B cell (primary cell): Measurements from ENCODE around the gene DDI2. TPM values are rescaled to one million over a fixed set of nuclear protein-coding genes. Genes with fewer than 3 reads are reported as not detected.

Experiments
- ATAC-seq: fragments of 200-7000 bp; cut with Tn5 transposase; one replicate; pipeline ENCODE4 v1.10.0; 2021; ENCODE audit warnings: low read depth, mild to moderate bottlenecking, moderate number of reproducible peaks, moderate library complexity
- CTCF ChIA-PET: fragments of 350-600 bp; sonication (Branson Sonifier 250); formaldehyde crosslinking; loops from one replicate; lab custom pipeline; 2021; ENCODE audit warnings: antibody characterized with exemption, inconsistent platforms; lab: Charles Lee
- POLR2A ChIA-PET: fragments of 350-600 bp; sonication (Branson Sonifier 250); formaldehyde crosslinking; loops from one replicate; lab custom pipeline; 2021; ENCODE audit warnings: antibody characterized with exemption; lab: Charles Lee
- DNase-seq: peaks from one replicate; pipeline ENCODE4 v3.0.0; 2013
- H2AFZ ChIP-seq: 2 replicates; pipeline ENCODE4 v1.6.1; 2012; ENCODE audit warnings: mild to moderate bottlenecking, low read depth, low read length; ENCODE audit not compliant: insufficient read depth, poor library complexity, severe bottlenecking
- H3K27ac ChIP-seq, 2 donors: 1 replicate in 1 of 2; 2 replicates in 1 of 2; pipeline ENCODE4 v1.5.1; 2012 to 2013; ENCODE audit warnings: low read length in 2 of 2, mild to moderate bottlenecking in 2 of 2, moderate library complexity in 1 of 2
- H3K27me3 ChIP-seq, 4 experiments: fragments of 200-600 bp in 1 of 4; sonication (generic) in 1 of 4; replicated peaks in 1 of 4; 1 replicate in 2 of 4; 2 replicates in 2 of 4; pipeline versions ENCODE4 v1.6.1 to v1.7.0; 2013 to 2016; ENCODE audit warnings: low read length in 3 of 4, mild to moderate bottlenecking in 2 of 4, mixed read lengths in 1 of 4, moderate library complexity in 1 of 4; ENCODE audit not compliant: insufficient read depth in 4 of 4, control insufficient read depth in 3 of 4; ENCODE audit errors: control extremely low read depth in 1 of 4
- H3K36me3 ChIP-seq, 2 experiments: replicated peaks in 1 of 2; 1 replicate in 1 of 2; 2 replicates in 1 of 2; pipeline versions ENCODE4 v1.6.1 to v1.7.1; 2013; ENCODE audit warnings: low read length in 1 of 2; ENCODE audit not compliant: insufficient read depth in 2 of 2, control insufficient read depth in 1 of 2; ENCODE audit errors: control extremely low read depth in 1 of 2, extremely low read depth in 1 of 2
- H3K4me1 ChIP-seq, 2 donors: fragments of 200-600 bp in 1 of 2; sonication (generic) in 1 of 2; 1 replicate in 1 of 2; 2 replicates in 1 of 2; pipeline versions ENCODE4 v1.5.1 to v1.6.1; 2013 to 2017; ENCODE audit warnings: low read length in 2 of 2; ENCODE audit not compliant: control insufficient read depth in 2 of 2, insufficient read depth in 2 of 2
- H3K4me2 ChIP-seq: replicated peaks from 2 replicates; pipeline ENCODE3; 2012; ENCODE audit warnings: mild to moderate bottlenecking, low read depth, low read length; ENCODE audit not compliant: poor library complexity, severe bottlenecking
- H3K4me3 ChIP-seq, 5 experiments: fragments of 200-600 bp in 1 of 5; sonication (generic) in 1 of 5; 1 replicate in 3 of 5; 2 replicates in 2 of 5; pipeline versions ENCODE4 v1.5.1 to v1.7.0; 2011 to 2016; ENCODE audit warnings: low read length in 4 of 5, mild to moderate bottlenecking in 4 of 5, low read depth in 2 of 5, control low read depth in 1 of 5, moderate library complexity in 1 of 5; ENCODE audit not compliant: insufficient read depth in 1 of 5; ENCODE audit errors: control extremely low read depth in 1 of 5, extremely low read depth in 1 of 5
- H3K79me2 ChIP-seq: fragments of 200-600 bp; sonication (generic); one replicate; pipeline ENCODE4 v1.6.0; 2016; ENCODE audit warnings: low read length; ENCODE audit not compliant: control insufficient read depth, insufficient read depth
- H3K9ac ChIP-seq: fragments of 200-600 bp; sonication (generic); 2 replicates; pipeline ENCODE4 v1.6.1; 2017; ENCODE audit warnings: mild to moderate bottlenecking, low read length, moderate library complexity
- H3K9me3 ChIP-seq, 3 donors: one replicate each; pipeline versions ENCODE4 v1.6.1 to v1.7.1; 2013; ENCODE audit warnings: low read length in 2 of 3; ENCODE audit not compliant: control insufficient read depth in 2 of 3, insufficient read depth in 1 of 3; ENCODE audit errors: control extremely low read depth in 1 of 3
- H4K20me1 ChIP-seq: 2 replicates; pipeline ENCODE4 v1.6.0; 2012; ENCODE audit warnings: mild to moderate bottlenecking, low read length; ENCODE audit not compliant: insufficient read depth, control insufficient read depth, poor library complexity, severe bottlenecking
- H3K27ac Mint-ChIP-seq: one replicate; pipeline ENCODE4 v1.8.0; 2021; ENCODE audit warnings: mixed read lengths
- H3K27me3 Mint-ChIP-seq: one replicate; pipeline ENCODE4 v1.8.0; 2021; ENCODE audit warnings: mixed read lengths
- H3K4me1 Mint-ChIP-seq: one replicate; pipeline ENCODE4 v1.8.0; 2021; ENCODE audit warnings: mixed read lengths
- H3K4me3 Mint-ChIP-seq: one replicate; pipeline ENCODE4 v1.8.0; 2021; ENCODE audit warnings: mixed read lengths
- H3K9me3 Mint-ChIP-seq: one replicate; pipeline ENCODE4 v1.8.0; 2022; ENCODE audit warnings: mixed read lengths; ENCODE audit not compliant: insufficient read depth
- CTCF ChIP-seq: fragments of 200-600 bp; IDR thresholded peaks from one replicate; pipeline ENCODE4 v1.8.0; 2022; ENCODE audit warnings: antibody characterized with exemption, mild to moderate bottlenecking
- EZH2 ChIP-seq: IDR thresholded peaks from 2 replicates; pipeline ENCODE4 v1.6.1; 2012; ENCODE audit warnings: borderline replicate concordance, low read depth, mild to moderate bottlenecking, moderate library complexity, low read length; ENCODE audit not compliant: insufficient read depth, poor library complexity, severe bottlenecking
- WGBS: methylation state at CpG from one replicate; pipeline ENCODE4 v1.1.5; 2013; ENCODE audit warnings: missing lambda C conversion rate; ENCODE audit not compliant: insufficient coverage; 5-methylcytosine and 5-hydroxymethylcytosine counted together
- intact Hi-C: fragments of 100-400 bp; cut with micrococcal nuclease; formaldehyde crosslinking; loops from one replicate; pipeline ENCODE4 v1.10.0; 2022
- polyA plus RNA-seq: library from polyadenylated mRNA; depleted of rRNA; stranded (reverse); fragments of >200 nt; gene quantifications from 2 replicates; pipeline ENCODE4 v1.2.3, GENCODE V29; 2012
- total RNA-seq, 2 donors: library from RNA; stranded (reverse); fragments of 120-200 nt in 1 of 2; gene quantifications; 1 replicate in 1 of 2; 2 replicates in 1 of 2; pipeline versions ENCODE4 v1.2.3 to v1.2.4, GENCODE V29; 2013 to 2022

Gene DDI2
- total and polyA plus RNA-seq, 2 donors (not counting 1 experiment from before 2014, with no cell fraction given): 8.5 to 61.0 TPM

GRCh38 chr1:15610167-15610566, 7.1 kb upstream of the DDI2 start:
- H3K27me3 Mint-ChIP-seq: no peaks in the 10 kb centered on the region
- no peak overlapping the region for H3K4me3 Mint-ChIP-seq
- H3K4me3 ChIP-seq: no peak overlapping the region
- H3K9me3 ChIP-seq: no peaks in the 10 kb centered on the region
- no peak overlapping the region for H3K4me2 ChIP-seq
- DNase-seq: no peak
- no peak overlapping the region for H2AFZ ChIP-seq
- H3K27me3 ChIP-seq: no peaks in the 10 kb centered on the region
- H3K9ac ChIP-seq: no peak overlapping the region
- POLR2A ChIA-PET: interaction anchor here (0.5 kb wide), 1 partner anchor 10 kb away, joined by 3 read pairs; no protein-coding TSS in a partner anchor
- WGBS: 40% methylated on average over 1 of the region's 4 CpGs
- no peaks in the 10 kb centered on the region for H3K9me3 Mint-ChIP-seq
- no peaks in the 10 kb centered on the region for H3K36me3 ChIP-seq
- TF ChIP-seq EZH2 (no peak), CTCF (no peak)
- CTCF ChIA-PET: no interaction called here
- H3K27ac Mint-ChIP-seq: no peak overlapping the region
- intact Hi-C loops: no loop called here
- no peak overlapping the region for H3K27ac ChIP-seq
- no peaks in the 10 kb centered on the region for H3K79me2 ChIP-seq
- no peaks in the 10 kb centered on the region for H3K4me1 Mint-ChIP-seq
- no peak for ATAC-seq
- H4K20me1 ChIP-seq: no peaks in the 10 kb centered on the region
- no peaks in the 10 kb centered on the region for H3K4me1 ChIP-seq

- H3K9ac ChIP-seq: peak overlapping the region; percentile 78
- H3K4me2 ChIP-seq: peak overlapping the region; percentile 85
- peak overlapping the region; percentile 94 for H2AFZ ChIP-seq
- POLR2A ChIA-PET: interaction anchor here (0.5 to 1.9 kb wide), 3 partner anchors 13 to 25 kb away, joined by 3 to 16 read pairs (median 8); no protein-coding TSS in a partner anchor
- Mint-ChIP-seq H3K4me1 (peaks cover 32% of the 10 kb centered on the region), H3K27me3 (no peaks in the 10 kb centered on the region), H3K27ac (peak overlapping the region; percentile 83), H3K9me3 (no peaks in the 10 kb centered on the region), H3K4me3 (peak overlapping the region; percentile 91)
- peaks cover 8% of the 10 kb centered on the region for H4K20me1 ChIP-seq
- intact Hi-C loops: loop anchor here (1.0 to 2.0 kb wide), 5 partner anchors 13 to 218 kb away; partner anchors contain the start of genes DNAJC16 and PLEKHM2
- H3K4me1 ChIP-seq: peaks cover 26 to 32% of the 10 kb centered on the region in 2 donors
- WGBS: 17% methylated on average over 9 of the region's 16 CpGs
- DNase-seq: peak; percentile 22
- H3K4me3 ChIP-seq: peak overlapping the region; percentile 82 to 98 (median 90)
- TF ChIP-seq EZH2: no peak
- no peak for TF ChIP-seq CTCF
- H3K36me3 ChIP-seq: no peaks in the 10 kb centered on the region
- peaks cover 33% of the 10 kb centered on the region for H3K79me2 ChIP-seq
- no peaks in the 10 kb centered on the region for H3K9me3 ChIP-seq
- peak; percentile 2 for ATAC-seq
- H3K27me3 ChIP-seq: no peaks in the 10 kb centered on the region
- CTCF ChIA-PET: interaction anchor here (1.0 to 1.2 kb wide), 4 partner anchors 13 to 65 kb away, joined by 3 to 8 read pairs (median 4); no protein-coding TSS in a partner anchor
- peak overlapping the region; percentile 58 to 88 for H3K27ac ChIP-seq
These were observed 685 bp upstream of the DDI2 start for GRCh38 chr1:15616373-15617172.
